ENCODE data around the gene TBC1D3I.
"Not testable (repeated sequence)": the region's sequence is repeated elsewhere in the genome, so short reads cannot be mapped to it uniquely, and the experiment has no call there.

TBC1D3I gene

GRCh38 chr17:36219556-36219955 is 44.8 kb downstream of the TBC1D3I start:
- not testable (repeated sequence) for ATAC-seq (ENCODE audit: low read depth); H3K27ac ChIP-seq (ENCODE audit: poor library complexity, severe bottlenecking); H3K9me3 ChIP-seq (ENCODE audit: severe bottlenecking); DNase-seq (ENCODE audit: low spot score); H3K4me3 ChIP-seq (ENCODE audit: severe bottlenecking); H3K36me3 ChIP-seq (ENCODE audit: low read depth); H3K27me3 ChIP-seq (ENCODE audit: insufficient read depth, poor library complexity, severe bottlenecking); H3K4me1 ChIP-seq (ENCODE audit: insufficient read depth, poor library complexity, severe bottlenecking)

- H3K27ac ChIP-seq (ENCODE audit: poor library complexity, severe bottlenecking); ATAC-seq (ENCODE audit: low read depth); H3K27me3 ChIP-seq (ENCODE audit: insufficient read depth, poor library complexity, severe bottlenecking); H3K36me3 ChIP-seq (ENCODE audit: low read depth); H3K4me3 ChIP-seq (ENCODE audit: severe bottlenecking); H3K9me3 ChIP-seq (ENCODE audit: severe bottlenecking); H3K4me1 ChIP-seq (ENCODE audit: insufficient read depth, poor library complexity, severe bottlenecking); DNase-seq (ENCODE audit: low spot score): not testable (repeated sequence)
These were observed 48.7 kb downstream of the TBC1D3I start for GRCh38 chr17:36215406-36216308.

GRCh38 chr17:36214918-36215317 is 49.5 kb downstream of the TBC1D3I start:
- H3K36me3 ChIP-seq (ENCODE audit: low read depth): no peaks in the 10 kb centered on the region
- TF ChIP-seq CTCF (IDR thresholded peaks at IDR 0.05; ENCODE audit: poor library complexity, severe bottlenecking): no peak
- no peaks in the 10 kb centered on the region for H3K4me1 ChIP-seq (ENCODE audit: insufficient read depth, poor library complexity, severe bottlenecking)
- H3K27ac ChIP-seq (ENCODE audit: poor library complexity, severe bottlenecking): no peak overlapping the region
- no peaks in the 10 kb centered on the region for H3K27me3 ChIP-seq (ENCODE audit: insufficient read depth, poor library complexity, severe bottlenecking)
- no peak overlapping the region for H3K4me3 ChIP-seq (ENCODE audit: severe bottlenecking)
- H3K9me3 ChIP-seq (ENCODE audit: severe bottlenecking): no peaks in the 10 kb centered on the region
- DNase-seq (ENCODE audit: low spot score) (no peak), ATAC-seq (ENCODE audit: low read depth) (no peak)

- Histone ChIP-seq H3K27me3 (ENCODE audit: insufficient read depth, poor library complexity, severe bottlenecking) (no peaks in the 10 kb centered on the region), H3K27ac (ENCODE audit: poor library complexity, severe bottlenecking) (no peak overlapping the region), H3K4me3 (ENCODE audit: severe bottlenecking) (no peak overlapping the region), H3K36me3 (ENCODE audit: low read depth) (no peaks in the 10 kb centered on the region), H3K9me3 (ENCODE audit: severe bottlenecking) (no peaks in the 10 kb centered on the region), H3K4me1 (ENCODE audit: insufficient read depth, poor library complexity, severe bottlenecking) (no peaks in the 10 kb centered on the region)
- ATAC-seq (ENCODE audit: low read depth) (no peak), DNase-seq (ENCODE audit: low spot score) (no peak)
- no peak for TF ChIP-seq CTCF (IDR thresholded peaks at IDR 0.05; ENCODE audit: poor library complexity, severe bottlenecking)
These were observed 50.7 kb downstream of the TBC1D3I start for GRCh38 chr17:36213695-36214094.

- no peaks in the 10 kb centered on the region for H3K9me3 ChIP-seq (ENCODE audit: severe bottlenecking)
- no peaks in the 10 kb centered on the region for H3K36me3 ChIP-seq (ENCODE audit: low read depth)
- H3K27me3 ChIP-seq (ENCODE audit: insufficient read depth, poor library complexity, severe bottlenecking): no peaks in the 10 kb centered on the region
- ATAC-seq (ENCODE audit: low read depth) (no peak), DNase-seq (ENCODE audit: low spot score) (no peak)
- no peaks in the 10 kb centered on the region for H3K4me1 ChIP-seq (ENCODE audit: insufficient read depth, poor library complexity, severe bottlenecking)
- H3K27ac ChIP-seq (ENCODE audit: poor library complexity, severe bottlenecking): no peak overlapping the region
- TF ChIP-seq CTCF (IDR thresholded peaks at IDR 0.05; ENCODE audit: poor library complexity, severe bottlenecking): no peak
- no peak overlapping the region for H3K4me3 ChIP-seq (ENCODE audit: severe bottlenecking)
These were observed 51.4 kb downstream of the TBC1D3I start for GRCh38 chr17:36212966-36213365.

GRCh38 chr17:36212272-36212605 is 52.1 kb downstream of the TBC1D3I start:
- Histone ChIP-seq H3K4me3 (ENCODE audit: severe bottlenecking) (no peak overlapping the region), H3K36me3 (ENCODE audit: low read depth) (no peaks in the 10 kb centered on the region), H3K27ac (ENCODE audit: poor library complexity, severe bottlenecking) (no peak overlapping the region), H3K4me1 (ENCODE audit: insufficient read depth, poor library complexity, severe bottlenecking) (no peaks in the 10 kb centered on the region), H3K27me3 (ENCODE audit: insufficient read depth, poor library complexity, severe bottlenecking) (no peaks in the 10 kb centered on the region), H3K9me3 (ENCODE audit: severe bottlenecking) (no peaks in the 10 kb centered on the region)
- TF ChIP-seq CTCF (IDR thresholded peaks at IDR 0.05; ENCODE audit: poor library complexity, severe bottlenecking): no peak
- no peak for DNase-seq (ENCODE audit: low spot score)
- no peak for ATAC-seq (ENCODE audit: low read depth)

GRCh38 chr17:36211484-36212271 is 52.7 kb downstream of the TBC1D3I start:
- not testable (repeated sequence) for H3K27ac ChIP-seq (ENCODE audit: poor library complexity, severe bottlenecking); H3K36me3 ChIP-seq (ENCODE audit: low read depth); ATAC-seq (ENCODE audit: low read depth); DNase-seq (ENCODE audit: low spot score); H3K4me1 ChIP-seq (ENCODE audit: insufficient read depth, poor library complexity, severe bottlenecking); H3K4me3 ChIP-seq (ENCODE audit: severe bottlenecking); H3K27me3 ChIP-seq (ENCODE audit: insufficient read depth, poor library complexity, severe bottlenecking); H3K9me3 ChIP-seq (ENCODE audit: severe bottlenecking)
